ENCODE results near the gene CXorf49.
"Not testable (repeated sequence)": the region's sequence is repeated elsewhere in the genome, so short reads cannot be mapped to it uniquely, and the experiment has no call there.

DNA sequence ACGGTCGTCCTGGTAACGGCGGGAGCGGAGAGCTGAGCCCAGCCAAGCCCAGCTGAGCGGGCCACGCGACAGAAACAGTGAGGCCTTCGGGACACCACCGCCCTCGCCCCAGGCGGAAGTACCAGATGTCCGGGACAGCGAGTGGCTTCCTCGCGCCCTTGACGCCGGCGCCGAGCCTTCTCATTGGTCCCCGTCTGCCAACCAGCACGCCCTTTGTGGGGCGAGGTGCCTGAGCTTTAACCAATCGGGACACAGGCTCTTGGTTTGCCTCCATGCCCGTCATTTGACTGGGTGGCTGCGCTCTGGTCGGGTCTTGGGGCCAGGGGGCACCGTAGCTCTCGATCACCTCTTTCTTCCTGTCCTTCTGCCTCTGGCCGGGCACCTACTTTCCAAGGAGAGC lies at the start of gene CXorf49:
- TF ChIP-seq EZH2 (IDR thresholded peaks at IDR 0.05; ENCODE audit: low read length, missing control alignments), result not testable (repeated sequence)
- TF ChIP-seq, protein P1, sequence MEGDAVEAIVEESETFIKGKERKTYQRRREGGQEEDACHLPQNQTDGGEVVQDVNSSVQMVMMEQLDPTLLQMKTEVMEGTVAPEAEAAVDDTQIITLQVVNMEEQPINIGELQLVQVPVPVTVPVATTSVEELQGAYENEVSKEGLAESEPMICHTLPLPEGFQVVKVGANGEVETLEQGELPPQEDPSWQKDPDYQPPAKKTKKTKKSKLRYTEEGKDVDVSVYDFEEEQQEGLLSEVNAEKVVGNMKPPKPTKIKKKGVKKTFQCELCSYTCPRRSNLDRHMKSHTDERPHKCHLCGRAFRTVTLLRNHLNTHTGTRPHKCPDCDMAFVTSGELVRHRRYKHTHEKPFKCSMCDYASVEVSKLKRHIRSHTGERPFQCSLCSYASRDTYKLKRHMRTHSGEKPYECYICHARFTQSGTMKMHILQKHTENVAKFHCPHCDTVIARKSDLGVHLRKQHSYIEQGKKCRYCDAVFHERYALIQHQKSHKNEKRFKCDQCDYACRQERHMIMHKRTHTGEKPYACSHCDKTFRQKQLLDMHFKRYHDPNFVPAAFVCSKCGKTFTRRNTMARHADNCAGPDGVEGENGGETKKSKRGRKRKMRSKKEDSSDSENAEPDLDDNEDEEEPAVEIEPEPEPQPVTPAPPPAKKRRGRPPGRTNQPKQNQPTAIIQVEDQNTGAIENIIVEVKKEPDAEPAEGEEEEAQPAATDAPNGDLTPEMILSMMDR (conservative IDR thresholded peaks at IDR 0.05 in 1 of 2, IDR thresholded peaks at IDR 0.05 in 1 of 2; ENCODE audit: low read depth in 1 of 2, low read length in 2 of 2), result not testable (repeated sequence)
